ENCODE measurements around the gene TMEM114. TPM values are rescaled to one million over a fixed set of nuclear protein-coding genes. Genes with fewer than 3 reads are reported as not detected.

The TMEM114 gene
- total and polyA plus RNA-seq, 8 donors: not detected

- WGBS, 5 donors: 76 to 93% (median 87%) methylated on average over 2 of the region's 2 CpGs
- TF ChIP-seq EP300 (IDR thresholded peaks at IDR 0.05): no peak
- TF ChIP-seq POLR2AphosphoS5 (IDR thresholded peaks at IDR 0.05): no peak
- no peak for TF ChIP-seq POLR2A (IDR thresholded peaks at IDR 0.05)
- no peak for TF ChIP-seq CTCF (IDR thresholded peaks at IDR 0.05)
- peaks cover 4 to 46% (median 27%) of the 10 kb centered on the region in 3 donors for H3K27me3 ChIP-seq
- no peak for DNase-seq
- H3K4me1 ChIP-seq: peaks cover 8 to 14% (median 12%) of the 10 kb centered on the region in 4 donors
- no peaks in the 10 kb centered on the region for H3K36me3 ChIP-seq
- no peak overlapping the region for H3K27ac ChIP-seq
- intact Hi-C loops (cut with DNase I; ENCODE audit: low total_unique reads): no loop called here
- no peaks in the 10 kb centered on the region for H3K9me3 ChIP-seq
- H3K4me3 ChIP-seq: no peak overlapping the region
These were observed 5.3 kb downstream of the TMEM114 start for GRCh38 chr16:8585041-8585440.

DNA sequence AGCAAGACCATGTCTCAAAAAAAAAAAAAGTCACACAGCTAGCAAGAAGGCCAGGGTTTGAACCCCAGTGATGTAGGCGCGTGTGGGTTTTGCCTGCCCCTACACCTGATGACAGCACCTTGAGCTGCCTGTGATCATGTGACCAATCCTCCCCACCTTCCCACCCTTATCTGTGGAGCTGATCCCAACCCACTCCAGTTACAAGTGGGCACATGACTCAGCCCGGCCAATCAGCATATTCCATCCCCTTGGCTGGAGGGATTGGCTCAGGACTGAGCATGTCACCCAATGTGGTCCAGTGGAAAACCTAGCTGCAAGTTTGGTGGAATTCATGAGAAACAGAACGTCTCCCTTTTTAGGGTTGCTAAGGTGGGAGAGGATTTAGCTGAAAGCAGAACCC lies 6.6 kb downstream of the TMEM114 start:
- Histone ChIP-seq H3K36me3 (no peaks in the 10 kb centered on the region), H3K9me3 (no peaks in the 10 kb centered on the region), H3K4me3 (no peak overlapping the region), H3K4me1 (peaks cover 0 to under 1% (median 0%) of the 10 kb centered on the region in 4 donors), H3K27ac (no peak overlapping the region), H3K27me3 (peaks cover 0 to 33% (median 14%) of the 10 kb centered on the region in 3 donors)
- intact Hi-C loops (cut with DNase I; ENCODE audit: low total_unique reads): no loop called here
- TF ChIP-seq EP300 (IDR thresholded peaks at IDR 0.05) (no peak), POLR2A (IDR thresholded peaks at IDR 0.05) (no peak), CTCF (IDR thresholded peaks at IDR 0.05) (no peak), POLR2AphosphoS5 (IDR thresholded peaks at IDR 0.05) (no peak)
- DNase-seq: no peak
- WGBS, 5 donors: 68 to 78% (median 73%) methylated on average over 4 of the region's 4 CpGs

GRCh38 chr16:8583199-8583598 lies 7.1 kb downstream of the TMEM114 start:
- 71 to 78% (median 73%) methylated on average over 3 of the region's 3 CpGs for WGBS, 5 donors
- no peaks in the 10 kb centered on the region for H3K36me3 ChIP-seq
- peaks cover 0 to 28% (median 9%) of the 10 kb centered on the region in 3 donors for H3K27me3 ChIP-seq
- no peak for DNase-seq
- intact Hi-C loops (cut with DNase I; ENCODE audit: low total_unique reads): no loop called here
- TF ChIP-seq CTCF (IDR thresholded peaks at IDR 0.05): no peak
- no peak overlapping the region for H3K27ac ChIP-seq
- H3K4me1 ChIP-seq: no peaks in the 10 kb centered on the region
- no peak overlapping the region for H3K4me3 ChIP-seq
- no peaks in the 10 kb centered on the region for H3K9me3 ChIP-seq

- Histone ChIP-seq H3K36me3 (no peaks in the 10 kb centered on the region), H3K27me3 (peaks cover 0 to 28% (median 0%) of the 10 kb centered on the region in 3 donors), H3K9me3 (no peaks in the 10 kb centered on the region), H3K4me3 (no peak overlapping the region), H3K4me1 (no peaks in the 10 kb centered on the region), H3K27ac (no peak overlapping the region)
- no peak for TF ChIP-seq POLR2AphosphoS5 (IDR thresholded peaks at IDR 0.05)
- TF ChIP-seq EP300 (IDR thresholded peaks at IDR 0.05): no peak
- no peak for TF ChIP-seq CTCF (IDR thresholded peaks at IDR 0.05)
- TF ChIP-seq POLR2A (IDR thresholded peaks at IDR 0.05): no peak
- DNase-seq: no peak
- intact Hi-C loops (cut with DNase I; ENCODE audit: low total_unique reads): no loop called here
- 39 to 47% (median 45%) methylated on average over 6 of the region's 6 CpGs for WGBS, 5 donors
These were observed 8.3 kb downstream of the TMEM114 start for GRCh38 chr16:8581831-8582580.

Data from stomach (tissue), 9 donors.